ENCODE results near the gene PCP2.

GRCh38 chr19:7607212-7607873 lies 26.2 kb downstream of the PCP2 start:
- TF ChIP-seq, protein P1, sequence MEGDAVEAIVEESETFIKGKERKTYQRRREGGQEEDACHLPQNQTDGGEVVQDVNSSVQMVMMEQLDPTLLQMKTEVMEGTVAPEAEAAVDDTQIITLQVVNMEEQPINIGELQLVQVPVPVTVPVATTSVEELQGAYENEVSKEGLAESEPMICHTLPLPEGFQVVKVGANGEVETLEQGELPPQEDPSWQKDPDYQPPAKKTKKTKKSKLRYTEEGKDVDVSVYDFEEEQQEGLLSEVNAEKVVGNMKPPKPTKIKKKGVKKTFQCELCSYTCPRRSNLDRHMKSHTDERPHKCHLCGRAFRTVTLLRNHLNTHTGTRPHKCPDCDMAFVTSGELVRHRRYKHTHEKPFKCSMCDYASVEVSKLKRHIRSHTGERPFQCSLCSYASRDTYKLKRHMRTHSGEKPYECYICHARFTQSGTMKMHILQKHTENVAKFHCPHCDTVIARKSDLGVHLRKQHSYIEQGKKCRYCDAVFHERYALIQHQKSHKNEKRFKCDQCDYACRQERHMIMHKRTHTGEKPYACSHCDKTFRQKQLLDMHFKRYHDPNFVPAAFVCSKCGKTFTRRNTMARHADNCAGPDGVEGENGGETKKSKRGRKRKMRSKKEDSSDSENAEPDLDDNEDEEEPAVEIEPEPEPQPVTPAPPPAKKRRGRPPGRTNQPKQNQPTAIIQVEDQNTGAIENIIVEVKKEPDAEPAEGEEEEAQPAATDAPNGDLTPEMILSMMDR (IDR thresholded peaks at IDR 0.05): no peak
- TF ChIP-seq POLR2A (IDR thresholded peaks at IDR 0.05; ENCODE audit: low read length) (no peak), RCOR1 (IDR thresholded peaks at IDR 0.05; ENCODE audit: low read depth, low read length) (no peak), RAD21 (conservative IDR thresholded peaks at IDR 0.05 in 1 of 2, IDR thresholded peaks at IDR 0.05 in 1 of 2) (no peak), CEBPB (IDR thresholded peaks at IDR 0.05) (no peak), BCL3 (IDR thresholded peaks at IDR 0.05) (no peak), SMC3 (IDR thresholded peaks at IDR 0.05) (no peak), ZSCAN20 (CRISPR knock-in tag; IDR thresholded peaks at IDR 0.05) (no peak), REST (IDR thresholded peaks at IDR 0.05) (no peak), JUN (IDR thresholded peaks at IDR 0.05) (no peak)
- TF ChIP-seq, protein P2, sequence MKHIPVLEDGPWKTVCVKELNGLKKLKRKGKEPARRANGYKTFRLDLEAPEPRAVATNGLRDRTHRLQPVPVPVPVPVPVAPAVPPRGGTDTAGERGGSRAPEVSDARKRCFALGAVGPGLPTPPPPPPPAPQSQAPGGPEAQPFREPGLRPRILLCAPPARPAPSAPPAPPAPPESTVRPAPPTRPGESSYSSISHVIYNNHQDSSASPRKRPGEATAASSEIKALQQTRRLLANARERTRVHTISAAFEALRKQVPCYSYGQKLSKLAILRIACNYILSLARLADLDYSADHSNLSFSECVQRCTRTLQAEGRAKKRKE (CRISPR knock-in tag; IDR thresholded peaks at IDR 0.05; ENCODE audit: low read depth): no peak

All from A549 (cell line).